ENCODE data around the gene SDCCAG8. TPM values are rescaled to one million over a fixed set of nuclear protein-coding genes. Genes with fewer than 3 reads are reported as not detected.
A peak's percentile ranks its signal among the peaks of the same experiment; 100 is the strongest.

Gene SDCCAG8
- total RNA-seq, 1 donor, result 41.0 TPM

- DNase-seq (ENCODE audit: low read depth), result peak; percentile 69
- TF ChIP-seq, protein P1, sequence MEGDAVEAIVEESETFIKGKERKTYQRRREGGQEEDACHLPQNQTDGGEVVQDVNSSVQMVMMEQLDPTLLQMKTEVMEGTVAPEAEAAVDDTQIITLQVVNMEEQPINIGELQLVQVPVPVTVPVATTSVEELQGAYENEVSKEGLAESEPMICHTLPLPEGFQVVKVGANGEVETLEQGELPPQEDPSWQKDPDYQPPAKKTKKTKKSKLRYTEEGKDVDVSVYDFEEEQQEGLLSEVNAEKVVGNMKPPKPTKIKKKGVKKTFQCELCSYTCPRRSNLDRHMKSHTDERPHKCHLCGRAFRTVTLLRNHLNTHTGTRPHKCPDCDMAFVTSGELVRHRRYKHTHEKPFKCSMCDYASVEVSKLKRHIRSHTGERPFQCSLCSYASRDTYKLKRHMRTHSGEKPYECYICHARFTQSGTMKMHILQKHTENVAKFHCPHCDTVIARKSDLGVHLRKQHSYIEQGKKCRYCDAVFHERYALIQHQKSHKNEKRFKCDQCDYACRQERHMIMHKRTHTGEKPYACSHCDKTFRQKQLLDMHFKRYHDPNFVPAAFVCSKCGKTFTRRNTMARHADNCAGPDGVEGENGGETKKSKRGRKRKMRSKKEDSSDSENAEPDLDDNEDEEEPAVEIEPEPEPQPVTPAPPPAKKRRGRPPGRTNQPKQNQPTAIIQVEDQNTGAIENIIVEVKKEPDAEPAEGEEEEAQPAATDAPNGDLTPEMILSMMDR (IDR thresholded peaks at IDR 0.05; ENCODE audit: insufficient read depth, low read depth, low read length), result no peak
- H3K4me3 ChIP-seq (ENCODE audit: low read depth, low read length), result peak overlapping the region; percentile 21
Measured at GRCh38 chr1:243268751-243269460, 13.1 kb downstream of the SDCCAG8 start.

GRCh38 chr1:243269461-243269801, 13.6 kb downstream of the SDCCAG8 start:
- TF ChIP-seq, protein P1 (IDR thresholded peaks at IDR 0.05; ENCODE audit: insufficient read depth, low read depth, low read length), result no peak

GRCh38 chr1:243270097-243270864, 14.4 kb downstream of the SDCCAG8 start:
- no peak overlapping the region for H3K4me3 ChIP-seq (ENCODE audit: low read depth, low read length)
- TF ChIP-seq, protein P1 (IDR thresholded peaks at IDR 0.05; ENCODE audit: insufficient read depth, low read depth, low read length), result no peak
- DNase-seq (ENCODE audit: low read depth), result no peak

More at GRCh38 chr1:243269461-243269801, 13.6 kb downstream of the SDCCAG8 start:
- no peak overlapping the region for H3K4me3 ChIP-seq (ENCODE audit: low read depth, low read length)
- DNase-seq (ENCODE audit: low read depth), result no peak

DNA sequence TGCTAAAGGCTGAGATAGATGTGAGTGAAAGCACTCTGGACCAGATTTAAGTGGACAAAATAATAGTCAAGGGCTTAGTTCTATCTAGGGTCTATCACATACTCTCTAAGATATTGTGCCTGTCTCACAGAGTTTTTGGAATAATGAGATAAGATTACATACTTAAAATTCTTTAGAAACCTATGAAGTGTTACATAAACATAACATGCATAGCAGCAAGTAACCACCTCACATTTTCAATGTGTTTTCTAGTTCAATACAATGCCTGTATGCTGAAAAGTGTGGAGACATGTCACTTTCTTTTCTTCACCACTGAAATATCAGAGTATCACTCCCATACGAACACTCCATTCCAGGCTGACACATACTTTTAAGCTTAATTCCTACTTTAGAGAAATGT, 16.2 kb downstream of the SDCCAG8 start:
- H3K4me3 ChIP-seq (ENCODE audit: low read depth, low read length), result no peak overlapping the region
- TF ChIP-seq, protein P1 (IDR thresholded peaks at IDR 0.05; ENCODE audit: insufficient read depth, low read depth, low read length), result no peak
- no peak for DNase-seq (ENCODE audit: low read depth)

DNA sequence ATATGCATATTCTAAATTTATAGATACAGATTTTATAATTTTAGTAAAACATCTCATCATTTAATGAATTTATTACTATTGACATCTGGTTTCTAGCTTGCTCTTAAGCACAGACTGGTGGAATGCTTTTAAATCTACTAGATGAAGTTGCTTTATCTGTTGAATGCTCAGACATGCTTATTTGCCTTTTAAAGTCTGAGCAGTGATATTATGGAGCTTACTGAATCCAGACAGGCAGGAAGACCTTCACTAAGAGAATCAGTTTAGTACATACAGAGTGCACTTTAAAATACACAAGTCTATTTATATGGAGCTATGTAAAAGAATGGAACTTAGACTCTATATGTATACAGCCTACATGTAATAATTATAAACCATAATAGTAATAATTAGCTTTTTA, 16.6 kb downstream of the SDCCAG8 start:
- TF ChIP-seq, protein P1 (IDR thresholded peaks at IDR 0.05; ENCODE audit: insufficient read depth, low read depth, low read length), result no peak
- DNase-seq (ENCODE audit: low read depth), result no peak
- no peak overlapping the region for H3K4me3 ChIP-seq (ENCODE audit: low read depth, low read length)

DNA sequence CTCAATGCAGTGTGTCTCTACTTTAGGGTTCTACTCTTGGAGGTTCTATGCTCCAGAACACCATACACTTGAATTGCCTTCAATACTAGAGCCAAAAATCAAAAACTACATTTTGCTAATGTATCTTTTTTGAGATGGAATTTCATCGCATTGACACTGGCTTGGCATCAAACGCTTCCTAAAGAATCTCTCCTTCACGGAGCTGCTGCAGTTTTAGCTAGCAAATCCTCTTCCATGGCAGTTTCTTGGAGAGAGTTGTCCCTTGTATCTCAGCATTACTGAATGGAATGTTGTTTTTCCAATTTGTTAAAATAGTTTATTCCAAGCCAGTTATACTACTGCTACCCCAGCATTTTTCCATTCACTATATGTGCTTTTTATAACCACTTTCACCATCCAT, 17.7 kb downstream of the SDCCAG8 start:
- DNase-seq (ENCODE audit: low read depth), result no peak
- TF ChIP-seq, protein P1 (IDR thresholded peaks at IDR 0.05; ENCODE audit: insufficient read depth, low read depth, low read length), result no peak
- no peak overlapping the region for H3K4me3 ChIP-seq (ENCODE audit: low read depth, low read length)
